GM18508 (cell line): ENCODE results near the gene COX7A2L.
"Not testable (repeated sequence)": the region's sequence is repeated elsewhere in the genome, so short reads cannot be mapped to it uniquely, and the experiment has no call there.

Source experiments
- ATAC-seq: cut with Tn5 transposase; IDR thresholded peaks from one replicate; pipeline ENCODE4 v1.9.1; 2021; ENCODE audit warnings: moderate number of reproducible peaks; ENCODE audit not compliant: insufficient read depth, unreplicated experiment

COX7A2L gene

GRCh38 chr2:42340045-42340937 is 20.7 kb downstream of the COX7A2L start:
- ATAC-seq: no peak

GRCh38 chr2:42339191-42339912 is 21.7 kb downstream of the COX7A2L start:
- ATAC-seq: no peak

GRCh38 chr2:42338567-42339190 is 22.3 kb downstream of the COX7A2L start:
- ATAC-seq: no peak

GRCh38 chr2:42337846-42338566 is 23.0 kb downstream of the COX7A2L start:
- ATAC-seq: no peak

GRCh38 chr2:42337356-42337820 is 23.6 kb downstream of the COX7A2L start:
- no peak for ATAC-seq

- ATAC-seq: no peak
Measured at GRCh38 chr2:42336361-42336965, 24.6 kb downstream of the COX7A2L start.

GRCh38 chr2:42335514-42336104 is 25.4 kb downstream of the COX7A2L start:
- ATAC-seq: no peak

GRCh38 chr2:42334865-42335264 is 26.2 kb downstream of the COX7A2L start:
- not testable (repeated sequence) for ATAC-seq

GRCh38 chr2:42334220-42334619 is 26.8 kb downstream of the COX7A2L start:
- no peak for ATAC-seq

GRCh38 chr2:42333579-42333978 is 27.4 kb downstream of the COX7A2L start:
- no peak for ATAC-seq

- ATAC-seq: no peak
Measured at GRCh38 chr2:42332575-42332974, 28.4 kb downstream of the COX7A2L start.

GRCh38 chr2:42331569-42332284 is 29.3 kb downstream of the COX7A2L start:
- ATAC-seq: no peak

GRCh38 chr2:42329736-42330135 is 31.3 kb downstream of the COX7A2L start:
- no peak for ATAC-seq

- no peak for ATAC-seq
Measured at GRCh38 chr2:42328923-42329322, 32.1 kb downstream of the COX7A2L start.

GRCh38 chr2:42328148-42328833 is 32.7 kb downstream of the COX7A2L start:
- no peak for ATAC-seq

GRCh38 chr2:42327125-42327524 is 33.9 kb downstream of the COX7A2L start:
- ATAC-seq: no peak

- no peak for ATAC-seq
Measured at GRCh38 chr2:42325609-42326008, 35.4 kb downstream of the COX7A2L start.

- no peak for ATAC-seq
Measured at GRCh38 chr2:42324949-42325348, 36.1 kb downstream of the COX7A2L start.
